ENCODE data around the gene AR. TPM values are rescaled to one million over a fixed set of nuclear protein-coding genes. Genes with fewer than 3 reads are reported as not detected.

AR gene
- total RNA-seq, 2 donors from 2014 or later: 0.67 to 0.98 TPM

DNA sequence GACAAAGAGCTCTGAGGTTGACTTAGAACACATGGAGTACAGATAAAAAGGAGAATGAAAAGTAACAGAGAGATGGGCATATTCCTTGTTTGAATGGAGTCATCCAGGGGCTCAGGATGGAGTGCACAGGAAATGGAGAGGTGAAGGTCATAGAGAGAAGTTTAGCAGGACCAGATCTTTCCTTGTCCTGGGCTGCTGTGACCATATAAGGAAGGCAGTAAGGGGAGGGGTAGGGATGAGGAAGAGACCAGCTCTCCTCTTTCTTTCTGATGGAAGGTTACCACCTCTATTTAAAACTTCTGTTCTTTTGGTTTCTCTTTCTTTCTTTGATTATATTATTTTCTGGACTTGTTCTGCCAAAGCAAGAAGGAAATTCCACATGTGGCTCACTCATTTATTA lies 27.0 kb downstream of the AR start:
- Histone ChIP-seq H3K36me3 (no peaks in the 10 kb centered on the region), H3K9me3 (no peaks in the 10 kb centered on the region)
- intact Hi-C loops (cut with DNase I): no loop called here

DNA sequence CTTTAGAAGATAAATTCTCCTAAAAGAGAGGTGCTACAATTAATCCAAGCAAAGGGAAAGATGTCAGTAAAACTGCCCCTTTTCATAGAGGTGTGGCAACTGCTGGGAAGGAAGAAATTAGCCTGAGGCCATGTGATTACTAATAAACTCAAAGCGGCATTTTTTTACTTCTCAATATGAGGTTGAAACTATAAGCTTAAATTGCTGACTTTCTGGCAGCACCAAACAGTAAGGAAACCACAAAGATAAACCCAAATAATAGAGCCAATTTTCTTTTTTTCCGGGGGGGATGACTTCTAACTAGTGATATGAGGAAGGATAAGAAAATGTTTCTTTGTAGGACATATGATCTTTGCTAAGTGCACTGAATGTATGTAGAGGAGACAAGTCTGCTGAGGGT lies 30.9 kb downstream of the AR start:
- H3K4me3 ChIP-seq: no peak overlapping the region
- H3K27ac ChIP-seq: no peak overlapping the region
- intact Hi-C loops (cut with DNase I): no loop called here
- H3K9ac ChIP-seq (ENCODE audit: low read depth in 2 of 2, low read length in 2 of 2): no peak overlapping the region
- H3K4me1 ChIP-seq: no peaks in the 10 kb centered on the region
- H3K9me3 ChIP-seq: no peaks in the 10 kb centered on the region
- no peak for DNase-seq
- TF ChIP-seq, protein P1, sequence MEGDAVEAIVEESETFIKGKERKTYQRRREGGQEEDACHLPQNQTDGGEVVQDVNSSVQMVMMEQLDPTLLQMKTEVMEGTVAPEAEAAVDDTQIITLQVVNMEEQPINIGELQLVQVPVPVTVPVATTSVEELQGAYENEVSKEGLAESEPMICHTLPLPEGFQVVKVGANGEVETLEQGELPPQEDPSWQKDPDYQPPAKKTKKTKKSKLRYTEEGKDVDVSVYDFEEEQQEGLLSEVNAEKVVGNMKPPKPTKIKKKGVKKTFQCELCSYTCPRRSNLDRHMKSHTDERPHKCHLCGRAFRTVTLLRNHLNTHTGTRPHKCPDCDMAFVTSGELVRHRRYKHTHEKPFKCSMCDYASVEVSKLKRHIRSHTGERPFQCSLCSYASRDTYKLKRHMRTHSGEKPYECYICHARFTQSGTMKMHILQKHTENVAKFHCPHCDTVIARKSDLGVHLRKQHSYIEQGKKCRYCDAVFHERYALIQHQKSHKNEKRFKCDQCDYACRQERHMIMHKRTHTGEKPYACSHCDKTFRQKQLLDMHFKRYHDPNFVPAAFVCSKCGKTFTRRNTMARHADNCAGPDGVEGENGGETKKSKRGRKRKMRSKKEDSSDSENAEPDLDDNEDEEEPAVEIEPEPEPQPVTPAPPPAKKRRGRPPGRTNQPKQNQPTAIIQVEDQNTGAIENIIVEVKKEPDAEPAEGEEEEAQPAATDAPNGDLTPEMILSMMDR (IDR thresholded peaks at IDR 0.05): no peak
- no peaks in the 10 kb centered on the region for H3K27me3 ChIP-seq
- no peaks in the 10 kb centered on the region for H3K36me3 ChIP-seq

More for the DNA sequence above, 27.0 kb downstream of the AR start:
- Histone ChIP-seq H3K9ac (ENCODE audit: low read depth in 2 of 2, low read length in 2 of 2) (no peak overlapping the region), H3K4me1 (no peaks in the 10 kb centered on the region), H3K27ac (no peak overlapping the region), H3K27me3 (no peaks in the 10 kb centered on the region), H3K4me3 (no peak overlapping the region)
- no peak for DNase-seq
- TF ChIP-seq, protein P1 (IDR thresholded peaks at IDR 0.05): no peak

DNA sequence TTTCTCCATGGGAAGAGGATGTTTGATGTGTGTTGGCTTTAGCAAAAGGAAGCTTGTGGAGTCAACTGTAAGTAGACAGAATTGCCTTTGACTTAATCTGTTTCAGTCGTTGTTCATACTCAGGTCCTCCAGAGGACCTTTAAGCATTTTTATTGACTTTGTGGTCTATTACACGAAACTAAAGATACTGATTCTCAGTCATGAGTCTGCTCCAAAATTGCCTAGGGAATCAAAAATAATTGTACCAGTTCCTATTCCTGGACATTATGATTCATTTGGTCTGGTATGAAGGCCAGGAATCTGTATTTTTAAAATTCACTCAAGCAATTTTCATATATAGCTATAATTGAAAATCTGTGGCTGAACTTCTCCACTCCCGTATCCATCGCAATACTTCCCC lies 38.6 kb downstream of the AR start:
- DNase-seq: no peak
- Histone ChIP-seq H3K36me3 (no peaks in the 10 kb centered on the region), H3K4me1 (no peaks in the 10 kb centered on the region), H3K27ac (no peak overlapping the region), H3K9ac (ENCODE audit: low read depth in 2 of 2, low read length in 2 of 2) (no peak overlapping the region), H3K27me3 (no peaks in the 10 kb centered on the region), H3K4me3 (no peak overlapping the region), H3K9me3 (no peaks in the 10 kb centered on the region)
- TF ChIP-seq, protein P1 (IDR thresholded peaks at IDR 0.05): no peak
- intact Hi-C loops (cut with DNase I): no loop called here

DNA sequence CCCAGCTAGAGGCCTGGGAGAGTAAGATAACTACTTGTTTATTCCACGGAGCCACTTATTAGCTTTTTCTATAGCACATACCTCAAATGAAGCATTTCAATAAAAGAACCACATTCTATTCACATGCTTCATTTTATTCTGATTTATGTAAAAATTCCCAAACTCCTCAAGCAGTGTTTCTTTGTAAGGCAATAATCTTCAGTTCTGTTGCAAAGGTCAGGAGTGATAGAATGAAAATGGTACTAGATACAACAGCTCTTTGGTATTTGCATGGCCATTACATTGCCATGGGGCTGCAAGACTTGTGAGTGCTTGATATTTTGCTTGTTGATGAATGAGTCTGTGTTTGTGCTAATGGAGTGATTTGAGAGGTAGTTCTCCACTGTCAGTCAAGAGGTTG lies 39.4 kb downstream of the AR start:
- intact Hi-C loops (cut with DNase I): no loop called here
- no peaks in the 10 kb centered on the region for H3K9me3 ChIP-seq
- no peak for DNase-seq
- no peaks in the 10 kb centered on the region for H3K36me3 ChIP-seq
- TF ChIP-seq, protein P1 (IDR thresholded peaks at IDR 0.05): no peak
- no peak overlapping the region for H3K27ac ChIP-seq
- H3K4me3 ChIP-seq: no peak overlapping the region
- no peaks in the 10 kb centered on the region for H3K27me3 ChIP-seq
- H3K9ac ChIP-seq (ENCODE audit: low read depth in 2 of 2, low read length in 2 of 2): no peak overlapping the region
- H3K4me1 ChIP-seq: no peaks in the 10 kb centered on the region

DNA sequence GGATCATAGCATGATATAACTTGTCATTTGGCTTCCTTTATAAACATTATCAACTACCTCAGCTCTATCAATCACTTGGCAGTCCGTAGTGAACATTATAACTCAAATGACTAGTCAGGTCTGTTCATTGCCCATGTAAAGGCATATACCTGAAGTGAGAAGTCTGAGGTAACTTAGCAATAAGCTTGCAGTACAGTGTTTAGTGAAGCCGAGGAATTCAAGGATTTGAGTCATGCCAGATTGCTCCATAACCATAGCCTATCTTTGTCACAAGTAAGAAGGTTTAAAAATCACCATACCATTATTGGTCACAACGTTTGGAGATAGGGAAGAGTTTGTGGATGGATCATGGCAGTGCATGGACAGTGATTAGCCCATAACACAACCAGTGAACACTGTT lies 41.6 kb downstream of the AR start:
- H3K9ac ChIP-seq (ENCODE audit: low read depth in 2 of 2, low read length in 2 of 2): no peak overlapping the region
- H3K27me3 ChIP-seq: no peaks in the 10 kb centered on the region
- H3K4me1 ChIP-seq: no peaks in the 10 kb centered on the region
- H3K9me3 ChIP-seq: no peaks in the 10 kb centered on the region
- H3K4me3 ChIP-seq: no peak overlapping the region
- intact Hi-C loops (cut with DNase I): no loop called here
- H3K27ac ChIP-seq: no peak overlapping the region
- TF ChIP-seq, protein P1 (IDR thresholded peaks at IDR 0.05): no peak
- H3K36me3 ChIP-seq: no peaks in the 10 kb centered on the region
- no peak for DNase-seq

Measured in colonic mucosa (tissue), 4 donors.